Activated CD4-positive, CD25-positive, alpha-beta regulatory T cell treated with anti-CD3 and anti-CD28 coated beads, Interleukin-2, amount 50 U/mL, for 24 hours (primary cell): ENCODE data around the gene ADAM10.

Experiments used
- ATAC-seq, 2 donors: fragments of 150-1000 bp; cut with Tn5 transposase; one replicate each; pipeline ENCODE4 v1.10.0; 2021; ENCODE audit warnings: mild to moderate bottlenecking in 1 of 2, moderate library complexity in 1 of 2

ADAM10 gene

DNA sequence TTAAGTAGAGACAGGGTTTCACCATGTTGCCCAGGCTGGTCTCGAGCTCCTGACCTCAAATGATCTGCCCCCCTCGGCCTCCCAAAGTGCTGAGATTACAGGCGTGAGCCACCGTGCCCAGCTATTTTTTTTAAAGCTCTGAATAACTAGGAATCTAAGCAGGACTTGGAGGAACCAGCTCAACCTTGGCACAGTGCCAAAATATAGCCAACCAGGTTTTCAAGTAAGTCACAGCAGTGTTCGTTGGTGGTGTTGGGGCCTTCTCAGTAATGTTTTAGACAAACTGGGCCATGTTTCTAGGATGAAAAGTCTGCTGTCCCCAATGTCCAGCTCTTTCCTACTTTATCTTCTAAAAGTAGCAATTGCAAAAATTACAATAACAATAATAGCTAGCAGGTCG lies 6.4 kb upstream of the ADAM10 start:
- no peak for ATAC-seq

DNA sequence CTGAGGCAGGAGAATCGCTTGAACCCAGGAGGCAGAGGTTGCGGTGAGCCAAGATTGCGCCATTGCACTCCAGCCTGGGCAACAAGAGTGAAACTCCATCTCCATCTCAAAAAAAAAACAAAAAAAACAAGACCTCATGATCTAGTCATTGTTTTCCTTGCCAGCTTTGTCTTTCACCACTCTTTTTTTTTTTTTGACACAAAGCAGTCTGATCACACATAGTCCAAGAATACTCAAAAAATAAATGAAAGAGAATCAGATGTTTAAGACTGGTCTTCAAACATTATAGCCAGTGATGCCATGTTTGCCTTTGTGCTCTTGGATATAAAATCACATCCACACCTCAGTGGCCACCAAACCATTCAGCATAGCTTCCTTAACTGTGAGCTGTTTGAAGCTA lies 5.8 kb upstream of the ADAM10 start:
- no peak for ATAC-seq

DNA sequence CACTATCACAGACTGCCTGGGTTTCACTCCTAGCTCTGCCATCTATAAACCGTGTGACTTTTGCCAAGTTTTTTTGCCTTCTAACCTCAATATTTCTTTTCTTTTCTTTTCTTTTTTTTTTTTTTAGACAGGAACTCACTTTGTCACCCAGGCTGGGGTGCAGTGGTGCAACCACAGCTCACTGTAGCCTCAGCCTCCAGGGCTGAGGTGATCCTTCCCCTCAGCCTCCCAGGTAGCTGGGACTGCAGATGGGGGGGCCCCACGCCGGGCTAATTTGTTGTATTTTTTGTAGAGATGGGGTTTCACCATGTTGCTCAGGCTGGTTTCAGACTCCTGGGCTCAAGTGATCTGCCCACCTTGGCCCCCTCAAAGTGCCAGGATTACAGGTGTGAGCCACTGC lies 3.2 kb upstream of the ADAM10 start:
- no peak for ATAC-seq

DNA sequence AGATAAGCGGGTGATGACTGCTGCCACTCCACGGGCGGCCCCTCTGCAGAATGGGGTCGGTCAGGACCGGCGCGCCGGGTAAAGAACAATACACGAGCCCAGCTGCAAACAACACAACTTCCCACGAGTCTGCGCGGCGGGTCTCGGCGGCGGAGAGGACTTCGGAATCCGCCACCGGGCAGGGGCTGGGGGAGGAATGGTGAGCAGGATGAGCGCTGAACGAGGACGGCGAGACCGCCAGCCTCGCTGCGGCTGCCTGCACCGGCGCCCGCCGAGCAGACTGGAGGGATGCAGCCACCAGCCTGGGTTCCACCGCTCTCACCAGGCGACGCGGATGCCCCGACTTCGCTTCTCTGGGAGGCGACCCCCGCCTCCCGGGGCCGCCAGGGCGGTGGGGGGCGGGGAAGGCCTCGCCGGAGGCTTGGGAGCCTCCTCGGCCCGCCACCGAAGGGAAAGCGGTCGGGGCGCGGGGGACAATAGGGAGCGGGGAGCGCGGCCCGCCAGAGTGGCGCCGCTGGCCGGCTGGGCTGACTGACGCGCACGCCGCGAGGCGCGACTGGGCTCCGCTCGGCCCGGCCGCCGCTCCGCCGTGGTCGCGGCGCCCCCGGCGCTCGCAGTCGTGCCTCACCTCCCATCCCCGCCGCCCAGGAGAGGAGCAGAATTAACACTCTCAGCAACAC lies 515 bp downstream of the ADAM10 start:
- peak; percentile 7 for ATAC-seq

DNA sequence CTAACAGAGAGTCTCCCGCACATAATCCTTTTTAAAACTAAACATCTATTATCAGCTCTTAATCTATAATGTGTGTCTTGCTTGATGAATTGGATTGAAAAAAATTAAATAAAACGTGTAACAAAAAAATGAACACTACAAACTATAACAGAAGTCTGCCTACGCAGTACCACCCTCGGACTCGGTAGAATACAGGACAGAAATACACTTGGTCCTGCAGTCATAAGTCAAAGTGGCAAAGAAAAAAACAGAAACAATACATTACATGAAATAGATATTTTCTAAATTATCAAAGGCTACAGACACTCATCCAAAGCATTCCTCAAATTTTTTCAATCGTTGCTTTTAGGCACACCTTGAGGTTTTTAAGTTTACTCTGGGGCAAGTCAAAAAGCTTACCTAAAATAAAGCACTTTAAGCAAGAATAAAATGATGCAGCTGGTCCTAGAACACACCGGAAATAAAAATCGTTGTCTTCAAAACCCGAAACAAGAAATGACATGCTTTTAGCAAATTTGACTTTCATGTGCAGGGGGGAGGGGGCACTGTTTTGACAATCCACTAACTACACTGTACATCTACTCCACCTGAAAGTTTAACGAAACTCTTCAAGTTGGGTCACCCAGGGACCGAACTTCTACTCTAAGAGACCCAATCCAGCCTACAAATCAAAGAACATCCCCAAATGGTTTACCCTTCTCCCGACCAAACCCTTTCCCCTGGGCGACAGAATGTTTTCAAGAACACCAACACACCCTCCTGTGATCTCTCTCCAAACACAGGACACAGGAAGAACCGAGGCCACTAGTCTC lies 1.3 kb downstream of the ADAM10 start:
- ATAC-seq = peak in 1 of 2 donors; percentile 6

DNA sequence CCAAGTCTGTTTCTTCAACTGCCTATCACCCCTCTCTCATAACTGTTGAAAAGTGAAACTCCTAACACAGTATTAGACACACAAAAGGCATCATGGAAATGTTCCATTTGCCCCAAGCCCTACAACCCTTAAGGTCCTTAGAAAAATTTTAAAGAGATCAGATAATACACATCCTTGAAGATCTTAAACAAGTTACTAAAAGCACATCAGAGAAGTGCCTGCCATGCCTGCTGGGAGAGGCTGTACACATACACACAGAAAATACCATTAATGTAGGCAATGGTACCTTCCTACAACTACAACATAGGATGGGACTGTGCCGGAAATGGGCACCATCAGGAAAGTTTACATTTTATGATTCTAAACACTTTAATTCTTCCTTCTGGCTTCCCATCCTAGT lies 3.3 kb downstream of the ADAM10 start:
- no peak for ATAC-seq

DNA sequence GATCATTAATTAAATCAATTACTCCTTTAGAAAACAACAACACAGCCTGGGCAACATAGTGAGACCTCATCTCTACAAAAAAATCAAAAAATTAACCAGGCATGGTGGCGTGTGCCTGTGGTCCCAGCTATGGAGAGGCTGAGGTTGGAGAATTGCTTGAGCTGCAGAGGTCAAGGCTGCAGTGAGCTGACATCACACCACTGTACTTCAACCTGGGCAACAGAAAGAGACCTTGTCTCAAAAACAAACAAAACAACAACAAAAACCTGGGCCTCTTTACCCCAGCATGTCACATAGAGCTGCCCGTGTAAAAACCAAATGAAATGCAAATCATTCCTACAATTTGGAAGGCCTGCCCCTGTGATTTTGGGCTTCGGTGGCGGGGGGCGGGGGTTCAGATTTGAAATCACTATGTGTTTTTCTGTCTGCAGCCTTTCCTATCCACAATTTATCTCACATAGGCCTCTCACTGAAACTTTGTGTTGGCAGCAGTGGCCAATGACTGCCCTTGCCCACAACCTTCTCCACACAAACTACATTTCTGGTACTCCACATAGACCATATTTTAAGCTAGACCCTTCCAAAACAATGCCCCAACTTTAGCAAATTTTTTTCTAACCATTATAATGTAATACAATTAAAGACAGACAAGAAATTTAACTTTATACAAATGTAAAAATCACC lies 6.5 kb downstream of the ADAM10 start:
- no peak for ATAC-seq

DNA sequence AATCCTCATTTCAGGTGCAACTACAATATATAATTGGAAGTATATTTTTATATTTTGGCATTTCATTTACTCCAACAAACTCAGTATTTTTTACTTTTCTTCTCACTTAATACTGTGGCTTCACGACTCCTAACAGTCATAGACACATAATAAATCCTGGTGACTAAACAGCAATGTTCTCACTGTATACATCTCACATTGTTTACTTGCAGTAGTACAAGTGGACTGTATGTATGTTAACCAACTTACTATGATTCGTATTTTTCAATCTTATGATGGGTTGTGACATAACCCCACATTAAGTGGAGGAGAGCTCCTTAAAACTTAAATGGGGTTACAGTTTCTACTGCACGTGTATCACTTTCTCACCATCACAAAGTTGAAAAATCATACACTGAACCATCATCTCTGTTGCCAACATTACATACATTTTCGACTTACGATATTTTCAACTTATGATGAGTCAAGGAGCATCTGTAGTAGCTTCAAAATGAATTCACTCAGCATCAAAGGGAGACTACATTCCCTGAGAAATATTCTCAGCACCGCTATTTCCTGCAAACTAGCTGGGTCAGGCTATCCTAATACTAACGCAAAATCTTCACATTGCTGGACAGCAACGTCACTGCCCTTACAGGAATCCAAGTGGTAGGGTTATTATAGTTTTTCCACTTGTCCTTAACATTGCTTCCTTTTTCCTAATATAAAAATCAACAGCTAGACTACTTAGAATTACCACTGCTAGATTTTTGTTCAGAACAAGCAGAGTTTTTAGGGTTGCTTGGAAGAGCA lies 7.3 kb downstream of the ADAM10 start:
- peak; percentile 59 to 74 for ATAC-seq

DNA sequence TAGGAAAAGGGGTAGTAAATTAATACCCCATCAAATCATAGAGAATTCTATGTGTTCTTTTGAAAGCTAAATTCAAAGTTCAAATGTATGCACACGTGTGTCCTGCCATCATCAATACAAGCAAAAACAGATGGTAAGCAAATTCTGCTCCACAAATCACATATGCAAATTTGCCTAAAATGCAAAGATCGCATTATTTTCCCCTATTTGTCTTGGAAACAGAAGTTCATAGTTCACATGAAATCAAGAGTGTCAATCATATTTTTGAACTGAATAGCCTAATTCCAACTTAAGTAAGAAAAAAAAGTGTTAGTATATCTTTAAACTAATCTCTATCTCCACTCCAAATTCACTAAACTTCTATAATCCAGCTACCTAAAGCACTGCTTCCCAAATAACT lies 8.5 kb downstream of the ADAM10 start:
- ATAC-seq = no peak

DNA sequence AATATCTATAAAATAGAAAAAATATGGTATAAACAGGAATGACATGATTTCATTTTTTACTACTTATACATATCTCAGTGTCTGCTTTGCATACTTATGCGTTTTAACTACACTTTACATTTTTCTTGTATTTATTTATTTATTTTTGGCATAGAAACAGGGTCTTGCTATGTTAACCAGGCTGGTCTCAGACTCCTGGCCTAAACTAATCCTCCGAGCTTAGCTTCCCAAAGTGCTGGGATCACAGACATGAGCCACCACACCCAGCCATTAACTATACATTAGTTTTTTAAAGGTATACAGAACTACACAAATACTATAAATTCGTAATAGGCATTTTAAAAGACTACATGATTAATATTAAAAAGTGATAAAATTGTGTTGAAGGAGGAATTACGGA lies 9.1 kb downstream of the ADAM10 start:
- no peak for ATAC-seq

DNA sequence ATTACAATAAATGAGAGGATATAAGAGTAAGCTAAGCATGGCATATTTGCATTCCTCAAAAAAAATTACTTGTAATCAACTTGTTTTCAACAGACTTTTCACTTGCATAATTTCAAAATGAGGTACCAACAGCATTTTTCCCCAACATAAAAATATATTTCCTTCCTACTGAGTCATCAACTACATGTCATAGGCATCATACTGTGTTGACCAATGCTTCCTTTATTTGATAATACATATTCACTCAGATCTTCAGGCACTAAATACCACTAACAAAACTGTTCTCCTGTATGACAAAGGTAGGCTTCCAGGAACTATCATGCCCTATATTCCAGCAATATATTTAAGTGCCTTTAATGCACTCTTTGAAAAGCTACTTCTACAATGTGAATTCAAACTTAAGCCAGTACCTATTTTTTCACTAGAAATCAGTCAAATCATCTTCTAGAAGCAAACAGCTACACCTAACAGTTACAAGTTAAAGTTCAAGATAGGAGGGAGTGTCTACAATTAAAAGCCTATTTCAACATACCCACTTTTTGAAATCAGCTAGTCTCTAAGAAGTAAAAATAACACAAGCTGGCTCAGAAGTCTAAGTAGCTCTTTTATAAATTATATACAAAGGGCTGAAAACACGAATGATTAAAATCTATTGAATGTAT lies 11.3 kb downstream of the ADAM10 start:
- peak; percentile 57 to 60 for ATAC-seq

DNA sequence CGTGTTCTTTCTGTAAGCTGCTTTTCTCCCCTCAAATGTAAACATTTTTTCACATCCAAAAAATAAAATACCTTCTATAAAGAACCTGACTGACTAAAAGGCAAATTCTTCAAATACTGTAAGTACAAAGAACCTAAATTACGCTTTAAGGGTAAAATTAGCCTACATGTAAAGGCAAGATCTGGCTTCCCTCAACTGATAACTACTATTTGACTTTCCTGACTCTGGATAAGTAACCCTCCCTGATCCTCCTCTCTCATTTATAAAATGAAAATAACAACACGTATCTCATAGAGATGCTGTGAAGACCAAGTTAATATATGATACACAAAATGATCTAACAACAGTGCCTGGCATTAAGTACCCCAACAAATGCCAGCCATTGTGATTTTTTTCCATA lies 12.2 kb downstream of the ADAM10 start:
- no peak for ATAC-seq

DNA sequence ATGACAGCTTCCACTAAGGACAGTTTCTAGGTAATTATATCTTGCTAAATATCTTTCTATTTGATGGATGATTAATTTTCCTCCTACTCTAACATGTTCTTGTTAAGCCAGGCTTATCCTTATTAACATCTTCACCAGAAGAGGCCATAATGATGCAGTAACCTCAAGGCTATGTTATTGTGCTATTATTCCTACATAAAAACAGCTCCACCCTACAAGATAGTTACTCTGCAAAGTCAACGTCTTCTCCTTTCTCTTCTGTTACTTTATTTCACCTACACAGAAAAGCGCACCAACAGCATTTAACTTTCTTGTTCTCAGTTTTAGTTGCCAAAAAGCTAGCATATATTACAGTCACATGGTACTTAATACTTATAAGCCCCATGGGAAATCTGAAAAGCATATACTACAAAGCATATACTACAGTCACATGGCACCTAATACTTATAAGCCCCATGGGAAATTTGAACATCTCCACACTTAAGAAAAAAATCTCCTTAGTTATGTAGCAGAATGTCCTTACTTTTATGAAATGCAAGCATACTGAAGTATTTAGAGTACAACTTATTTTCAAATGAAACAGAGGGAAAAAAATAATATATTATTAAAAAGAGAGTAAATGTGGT lies 13.4 kb downstream of the ADAM10 start:
- peak in 1 of 2 donors; percentile 21 for ATAC-seq

DNA sequence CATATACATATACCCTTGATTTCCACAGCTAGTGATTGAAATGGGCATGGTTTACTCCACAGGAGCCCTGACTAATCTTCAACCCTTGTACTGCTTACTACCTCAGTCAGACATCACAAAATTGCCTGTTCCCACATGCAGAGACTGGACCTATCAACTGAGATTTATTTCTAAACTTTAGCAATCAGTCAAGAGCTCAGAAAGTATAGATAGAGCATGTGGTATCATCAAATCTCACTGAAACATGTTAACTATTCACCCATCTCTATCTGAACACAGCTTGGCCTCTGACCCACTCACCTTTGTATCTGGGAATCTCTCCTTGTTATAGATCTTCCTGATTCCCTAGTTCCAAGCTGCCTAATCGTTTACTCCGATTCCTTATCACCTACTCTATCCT lies 14.6 kb downstream of the ADAM10 start:
- ATAC-seq = no peak

DNA sequence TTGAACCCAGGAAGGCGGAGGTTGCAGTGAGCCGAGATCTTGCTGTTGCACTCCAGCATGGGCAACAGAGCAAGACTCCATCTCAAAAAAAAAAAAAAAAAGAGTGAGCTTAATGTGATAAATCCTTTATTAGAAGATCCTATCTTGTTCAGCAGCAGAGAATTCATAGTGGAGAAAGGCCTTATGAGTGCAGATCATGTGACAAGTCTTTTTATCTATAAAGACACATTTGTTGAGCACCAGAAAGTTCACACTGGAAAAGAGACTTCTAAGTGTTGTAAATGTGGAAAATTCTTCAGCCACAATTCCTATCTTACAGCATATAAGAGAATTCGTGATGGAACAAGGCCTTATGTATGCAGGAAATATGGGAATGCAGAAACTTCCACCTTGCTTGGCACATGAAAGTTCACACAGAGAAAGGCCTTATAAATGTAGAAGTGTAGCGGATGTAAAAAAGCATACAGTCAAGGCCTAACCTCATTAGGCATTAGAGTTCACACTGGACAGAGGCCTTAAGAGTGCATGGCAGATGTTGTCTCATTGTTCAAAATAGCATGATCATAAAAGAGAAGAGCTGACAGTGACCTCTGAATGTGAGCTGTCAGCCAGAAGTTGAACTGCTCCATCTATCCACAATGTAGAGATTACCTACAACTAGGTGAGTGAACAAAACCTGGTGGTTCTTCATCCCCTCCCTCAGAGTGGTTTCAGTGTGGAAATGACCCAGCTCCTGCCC lies 16.7 kb downstream of the ADAM10 start:
- ATAC-seq = no peak

DNA sequence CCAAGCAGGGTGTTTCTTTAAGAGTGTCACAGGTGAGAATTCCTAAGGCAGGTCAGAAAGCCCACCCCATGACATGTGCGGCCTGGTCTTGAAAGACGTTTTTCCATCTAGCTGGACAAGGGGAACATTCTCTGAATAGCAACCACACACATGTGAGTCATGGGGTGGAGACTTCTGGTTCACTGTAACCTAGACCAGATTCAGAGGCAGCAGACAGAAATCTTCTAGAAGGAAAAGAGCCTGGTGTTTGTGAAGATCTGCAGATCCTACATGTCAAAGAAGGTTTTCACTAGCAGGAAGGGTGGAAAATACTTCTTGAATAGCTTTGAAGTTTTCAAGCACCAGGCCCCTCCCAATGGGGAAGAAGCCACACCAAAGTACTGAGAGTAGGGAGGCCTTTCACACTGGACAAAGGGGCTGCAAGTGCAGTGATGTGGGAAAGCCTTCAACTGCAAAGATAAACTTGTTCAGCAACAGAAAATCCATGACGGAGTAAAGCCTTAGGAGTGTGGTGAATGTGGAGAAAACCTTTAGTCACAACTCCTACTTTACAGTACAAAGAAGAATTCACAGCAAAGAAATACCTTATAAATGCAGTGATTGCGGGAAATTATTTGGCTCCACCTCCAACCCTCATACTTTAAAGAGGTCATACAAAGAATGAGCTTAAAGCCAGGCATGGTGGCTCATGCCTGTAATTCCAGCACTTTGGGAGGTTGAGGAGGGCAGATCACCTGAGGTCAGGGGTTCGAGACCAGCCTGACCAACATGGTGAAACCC lies 17.6 kb downstream of the ADAM10 start:
- peak in 1 of 2 donors; percentile 15 for ATAC-seq

DNA sequence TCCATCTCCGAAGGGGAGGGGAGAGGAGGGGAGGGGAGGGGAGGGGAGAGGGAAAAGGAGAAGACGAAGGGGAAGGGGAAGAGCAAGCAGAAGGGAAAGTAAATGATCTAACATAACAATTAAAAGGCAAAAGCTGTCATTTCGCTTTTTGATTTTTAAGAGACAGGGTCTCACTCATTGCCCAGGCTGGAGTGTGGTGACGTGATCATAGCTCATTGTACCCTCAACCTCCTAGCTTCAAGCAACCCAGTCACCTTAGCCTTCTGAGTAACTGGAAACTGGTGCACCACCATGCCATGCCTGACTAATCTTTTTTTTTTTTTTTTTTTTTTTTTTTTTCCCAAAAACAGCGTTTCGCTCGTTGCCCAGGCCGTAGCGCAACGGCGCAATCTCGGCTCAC lies 22.6 kb downstream of the ADAM10 start:
- ATAC-seq = peak; percentile 59 to 63

DNA sequence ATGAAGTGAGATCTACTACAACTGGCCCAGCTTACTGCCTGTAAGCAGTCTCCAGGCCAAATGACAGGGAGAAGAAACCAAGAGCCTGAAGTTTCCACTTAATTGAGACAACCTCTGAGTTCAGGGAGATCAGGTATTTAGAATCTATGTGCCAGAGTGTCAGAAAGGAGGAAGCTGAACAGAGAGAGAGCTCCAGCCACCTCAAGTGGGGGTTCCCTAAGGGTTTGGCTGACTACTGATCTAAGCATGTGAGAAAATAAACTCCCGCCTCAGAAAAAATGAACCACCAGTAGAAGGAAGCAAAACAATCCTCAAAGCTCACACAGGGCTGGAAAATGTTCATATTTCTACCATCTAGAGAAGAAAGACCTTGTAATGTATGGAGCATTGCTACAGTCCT lies 25.0 kb downstream of the ADAM10 start:
- ATAC-seq = peak; percentile 46 to 68

DNA sequence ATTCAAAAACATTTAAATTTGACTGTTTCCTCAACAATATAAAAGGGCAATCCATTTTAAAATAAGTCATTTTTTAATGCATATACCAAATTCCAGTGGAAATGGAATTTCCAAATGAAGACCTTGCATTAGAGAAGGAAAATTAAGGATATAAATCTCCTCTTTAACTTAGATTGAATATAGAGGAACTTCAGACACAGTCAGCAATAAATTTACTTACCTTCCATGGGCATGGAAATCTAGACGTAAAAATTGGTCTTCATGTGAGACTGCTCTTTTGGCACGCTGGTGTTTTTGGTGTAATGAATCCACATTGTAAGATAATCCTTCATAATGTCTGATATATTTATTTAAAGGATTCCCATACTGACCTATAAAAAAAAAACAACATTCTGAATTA lies 32.1 kb downstream of the ADAM10 start:
- no peak for ATAC-seq

DNA sequence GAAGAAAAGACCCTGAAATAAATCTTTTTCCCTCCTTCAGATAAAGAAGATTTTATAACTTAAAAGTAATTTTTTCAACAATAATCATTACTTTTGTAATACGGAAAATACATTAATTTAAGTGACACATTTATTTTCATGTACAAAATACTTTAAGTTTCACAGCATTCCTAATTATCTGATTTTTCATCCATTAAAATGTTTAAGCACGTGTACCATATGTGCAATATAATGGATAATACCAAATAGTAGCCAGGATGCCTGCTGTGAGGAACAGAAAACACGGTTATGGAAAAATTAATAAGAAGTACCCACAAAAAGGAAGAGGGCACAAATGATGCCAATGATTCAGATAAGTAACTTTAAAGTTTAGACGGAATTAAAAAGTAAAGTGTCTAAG lies 33.5 kb downstream of the ADAM10 start:
- no peak for ATAC-seq
